NT2/D1 (cell line): ENCODE results near the gene RHOG.

Source experiments
- SUZ12 ChIP-seq: IDR thresholded peaks from 2 replicates; pipeline ENCODE4 v1.6.1; 2011; ENCODE audit not compliant: insufficient read length, insufficient read depth; ENCODE audit errors: extremely low read depth
- YY1 ChIP-seq: IDR thresholded peaks from 2 replicates; pipeline ENCODE4 v1.6.1; 2011; ENCODE audit not compliant: insufficient read length, insufficient read depth
- ZNF274 ChIP-seq: IDR thresholded peaks from 2 replicates; pipeline ENCODE4 v1.6.1; 2011; ENCODE audit warnings: mild to moderate bottlenecking, low read depth, low read length

- TF ChIP-seq YY1 (no peak), ZNF274 (no peak), SUZ12 (no peak)
Observed at GRCh38 chr11:3861683-3862082, 20.9 kb upstream of the RHOG start.
